Hepatic stellate cell (primary cell): ENCODE data around the gene TOP3A.

Experiments
- DNase-seq: peaks from one replicate; pipeline ENCODE4 v3.0.0; 2011; ENCODE audit warnings: low spot score

Gene TOP3A

DNA sequence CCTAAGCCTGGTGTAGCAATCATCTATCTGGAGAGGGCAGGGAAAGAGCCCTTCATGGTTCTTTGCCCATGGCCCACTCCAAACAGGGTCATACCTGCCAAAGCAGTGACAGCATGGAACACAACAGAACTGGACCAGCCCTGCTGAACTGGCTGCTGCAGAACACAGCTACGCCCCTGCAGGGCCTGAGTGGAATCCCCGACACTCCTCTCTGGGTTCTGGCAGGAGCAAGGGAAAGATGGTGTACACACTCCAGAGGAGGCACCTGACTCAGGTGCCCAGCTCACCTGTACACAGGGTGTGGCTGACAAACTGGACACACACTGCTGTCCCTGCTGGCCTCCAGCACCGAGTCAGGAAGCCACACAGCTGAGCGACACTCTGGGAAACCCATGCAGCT, 34.5 kb downstream of the TOP3A start:
- no peak for DNase-seq

DNA sequence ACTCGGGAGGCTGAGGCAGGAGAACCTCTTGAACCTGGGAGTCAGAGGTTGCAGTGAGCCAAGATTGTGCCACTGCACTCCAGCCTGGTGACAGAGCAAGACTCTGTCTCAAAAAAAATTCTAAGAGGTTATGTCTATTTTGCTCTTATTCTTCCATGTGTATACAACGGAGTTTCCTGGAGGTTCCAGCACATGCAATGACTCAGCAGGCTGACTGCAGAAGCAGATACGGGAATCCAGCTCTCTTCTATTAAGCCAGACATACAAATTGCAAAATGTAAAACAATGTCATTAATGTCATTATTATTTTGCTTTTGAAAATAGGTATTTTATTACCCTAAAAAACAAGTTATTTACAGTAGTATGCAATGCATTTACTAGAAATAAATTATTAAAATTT, 35.9 kb downstream of the TOP3A start:
- no peak for DNase-seq

GRCh38 chr17:18277076-18277475, 37.7 kb downstream of the TOP3A start:
- DNase-seq = no peak

DNA sequence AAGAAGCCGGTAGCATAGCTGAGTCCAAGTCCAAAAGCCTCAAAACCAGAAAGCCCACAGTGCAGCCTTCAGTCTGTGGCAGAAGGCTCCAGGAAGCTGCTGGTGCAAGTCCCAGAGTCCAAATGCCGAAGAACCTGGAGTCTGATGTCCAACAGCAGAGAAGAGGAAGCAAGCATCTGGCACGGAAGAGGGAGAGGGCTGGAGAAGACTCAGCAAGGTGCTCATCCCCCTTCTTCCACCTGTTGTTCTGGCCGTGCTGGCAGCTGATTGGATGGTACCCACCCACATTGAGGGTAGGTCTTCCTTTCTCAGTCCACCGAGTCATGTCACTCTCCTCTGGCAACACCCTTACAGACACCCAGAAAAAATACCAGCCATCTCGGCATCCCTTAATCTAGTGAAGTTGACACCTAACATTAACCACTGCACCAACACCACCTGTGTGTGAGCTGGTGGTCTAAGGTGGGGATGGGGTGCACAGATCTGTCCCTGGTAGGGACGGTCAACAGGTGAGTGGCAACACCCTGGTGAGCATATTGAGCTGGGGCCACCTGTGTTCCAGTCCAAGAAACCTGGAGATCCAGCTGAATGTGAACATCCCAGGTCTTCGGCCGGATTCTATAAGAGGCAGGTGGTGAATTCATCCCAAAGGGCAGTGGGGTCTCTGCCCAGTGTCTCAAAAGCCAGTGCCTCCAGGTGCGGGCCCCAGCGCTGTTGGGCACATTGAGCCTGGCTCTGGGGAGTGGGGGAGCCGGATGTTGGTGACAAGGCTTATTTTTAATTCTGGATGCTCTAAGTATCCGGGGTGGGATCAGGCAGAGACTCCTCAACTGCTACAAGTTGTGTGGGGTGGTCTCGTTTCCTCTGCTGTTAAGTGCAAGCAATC, 44.5 kb downstream of the TOP3A start:
- DNase-seq = no peak

DNA sequence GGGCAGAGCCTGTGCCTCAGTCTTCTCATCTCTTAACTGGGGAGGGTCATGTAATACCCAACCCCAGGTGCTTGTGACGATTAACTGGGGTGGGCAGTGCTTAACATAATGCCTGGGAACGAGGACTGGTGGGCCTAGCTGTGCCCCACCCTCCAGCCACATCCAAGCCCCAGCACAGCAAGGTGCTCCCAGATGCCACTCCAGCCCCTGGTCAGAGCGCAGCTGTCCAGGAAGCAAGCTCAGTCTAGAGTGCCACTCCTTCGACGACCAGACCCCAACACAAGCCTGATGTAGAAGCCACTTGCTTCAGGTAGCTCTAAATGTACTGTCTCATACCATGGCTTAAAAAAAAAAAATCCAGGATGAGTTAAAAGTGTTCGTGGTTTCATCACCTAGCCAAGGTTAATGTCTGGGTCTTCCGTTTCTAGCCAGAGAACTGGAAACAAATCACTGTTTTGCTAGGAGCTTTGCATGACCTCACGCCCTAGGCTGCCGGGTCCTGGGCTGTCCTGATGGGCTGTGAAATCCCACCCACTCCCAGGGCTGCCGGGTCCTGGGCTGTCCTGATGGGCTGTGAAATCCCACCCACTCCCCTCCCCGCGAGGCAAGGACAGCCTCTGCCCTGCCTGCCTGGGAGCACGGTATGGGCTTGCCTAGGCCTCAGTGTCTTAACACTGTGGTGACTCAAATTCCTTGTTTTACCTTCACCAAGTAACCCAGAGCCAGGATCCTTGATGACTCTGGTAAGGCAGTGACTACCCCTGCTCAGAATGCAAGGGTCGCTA, 46.7 kb downstream of the TOP3A start:
- peak; percentile 50 for DNase-seq

DNA sequence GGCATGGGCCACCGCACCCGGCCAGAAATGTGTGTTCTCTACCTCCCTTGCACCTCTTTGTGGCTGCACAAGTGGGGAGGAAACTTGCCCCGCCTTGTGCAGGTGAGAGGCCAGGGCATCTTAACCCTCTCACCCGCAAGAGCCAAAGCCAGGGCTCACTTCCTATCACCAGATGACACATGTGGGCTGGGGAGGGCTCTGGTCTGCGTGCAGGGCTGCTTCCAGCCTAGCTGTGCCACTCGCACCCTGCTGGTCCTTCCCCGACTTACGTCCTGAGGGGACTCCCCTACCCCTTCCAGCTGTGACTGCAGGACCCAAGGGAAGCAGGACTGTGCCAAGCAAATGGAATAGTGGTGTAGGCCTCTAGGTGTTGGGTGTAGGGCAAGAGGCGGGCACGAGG, 47.4 kb downstream of the TOP3A start:
- no peak for DNase-seq

- no peak for DNase-seq
Measured at GRCh38 chr17:18263885-18264682, 50.7 kb downstream of the TOP3A start.

GRCh38 chr17:18262641-18263040, 52.2 kb downstream of the TOP3A start:
- no peak for DNase-seq

- DNase-seq = no peak
Measured at GRCh38 chr17:18262111-18262510, 52.7 kb downstream of the TOP3A start.

- no peak for DNase-seq
Measured at GRCh38 chr17:18261659-18262058, 53.1 kb downstream of the TOP3A start.

DNA sequence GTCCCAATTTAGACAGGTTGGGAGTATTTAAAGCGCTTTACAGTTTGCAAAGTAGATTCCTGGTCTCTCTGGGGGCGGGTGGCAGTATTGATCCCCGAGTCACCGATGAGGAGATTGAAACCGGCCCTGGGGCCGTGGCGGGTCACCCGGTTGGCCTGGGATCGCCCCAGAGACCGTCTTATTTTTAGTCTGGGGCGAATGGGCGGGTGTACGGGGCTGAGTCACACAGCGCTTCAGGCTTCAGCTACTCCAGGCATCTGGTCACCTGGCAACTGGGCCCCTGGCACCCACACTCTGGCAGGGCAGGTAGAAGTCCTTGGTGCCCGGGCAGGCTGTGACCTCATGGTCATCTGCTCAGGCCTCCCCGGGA, 53.7 kb downstream of the TOP3A start:
- peak; percentile 81 for DNase-seq

DNA sequence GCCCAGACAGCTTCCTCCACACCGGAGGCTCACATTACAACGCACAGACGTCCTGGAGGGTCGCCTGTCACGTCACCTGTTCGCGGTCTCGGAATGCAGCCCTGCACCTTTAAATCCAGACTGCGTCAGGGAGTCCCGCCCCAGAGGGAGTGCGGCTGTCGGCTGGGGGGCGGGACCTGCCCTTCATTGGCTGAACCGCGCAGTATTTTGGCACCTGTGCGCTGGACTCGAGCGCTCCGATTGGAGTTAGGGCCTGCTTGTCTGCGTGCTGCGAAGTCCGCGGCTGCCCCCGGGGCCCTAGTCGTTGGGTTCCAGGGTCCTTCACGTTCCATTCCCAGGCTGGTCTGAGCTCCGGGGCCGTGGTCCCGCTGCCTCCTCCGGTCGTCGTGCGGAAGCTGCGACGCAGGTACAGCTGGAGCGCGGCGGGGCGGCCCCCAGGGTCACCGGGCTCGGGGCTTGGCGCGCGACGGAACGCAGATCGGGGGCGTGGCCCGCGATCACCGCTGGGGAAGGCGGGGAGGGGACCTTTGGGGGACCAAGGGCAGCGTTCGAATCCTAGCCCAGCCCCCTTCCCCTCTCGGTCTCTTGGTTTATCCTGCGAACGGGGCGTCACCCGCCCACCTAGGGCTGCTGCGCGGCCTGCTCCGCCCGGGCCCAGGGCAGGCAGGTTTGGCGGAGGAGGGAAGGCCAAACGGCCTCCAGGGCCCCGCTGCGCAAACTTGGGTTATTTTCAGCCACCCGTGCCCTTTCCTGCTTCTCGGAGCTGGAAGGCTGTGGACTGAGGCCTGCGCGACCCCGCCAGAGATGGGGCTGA, 54.3 kb downstream of the TOP3A start, which contains the start of gene MIEF2:
Gene MIEF2 (plus strand): TSS at position 331 of the 814 bp plus-strand sequence. CDS start 2,059 bp downstream, outside the sequence.
- peak; percentile 100 for DNase-seq

GRCh38 chr17:18259621-18260331, 55.0 kb downstream of the TOP3A start:
- no peak for DNase-seq

- DNase-seq = peak; percentile 81
Measured at GRCh38 chr17:18258356-18259038, 56.3 kb downstream of the TOP3A start, which contains the start of gene FLII. Gene FLII (minus strand): TSS chr17:18258738. CDS start chr17:18258690, 48 bp downstream.

DNA sequence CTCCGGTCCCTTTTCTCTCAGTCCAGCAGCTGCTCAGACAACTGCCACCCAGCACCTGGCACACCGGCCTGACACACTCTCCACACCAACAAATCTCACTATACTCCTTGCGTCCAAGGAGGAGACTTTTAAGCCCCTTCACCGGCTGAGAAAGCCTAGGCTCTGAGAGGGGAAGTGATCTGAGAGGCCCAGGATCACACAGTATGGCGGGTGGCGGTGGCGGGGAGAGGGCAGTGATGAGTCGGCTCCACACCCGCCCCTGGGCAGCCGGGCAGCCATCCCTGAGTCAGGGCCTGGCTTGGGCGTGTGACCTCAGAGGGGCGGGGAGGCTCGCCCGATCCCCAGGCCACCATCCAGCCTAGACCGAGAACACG, 56.8 kb downstream of the TOP3A start:
- peak; percentile 93 for DNase-seq

DNA sequence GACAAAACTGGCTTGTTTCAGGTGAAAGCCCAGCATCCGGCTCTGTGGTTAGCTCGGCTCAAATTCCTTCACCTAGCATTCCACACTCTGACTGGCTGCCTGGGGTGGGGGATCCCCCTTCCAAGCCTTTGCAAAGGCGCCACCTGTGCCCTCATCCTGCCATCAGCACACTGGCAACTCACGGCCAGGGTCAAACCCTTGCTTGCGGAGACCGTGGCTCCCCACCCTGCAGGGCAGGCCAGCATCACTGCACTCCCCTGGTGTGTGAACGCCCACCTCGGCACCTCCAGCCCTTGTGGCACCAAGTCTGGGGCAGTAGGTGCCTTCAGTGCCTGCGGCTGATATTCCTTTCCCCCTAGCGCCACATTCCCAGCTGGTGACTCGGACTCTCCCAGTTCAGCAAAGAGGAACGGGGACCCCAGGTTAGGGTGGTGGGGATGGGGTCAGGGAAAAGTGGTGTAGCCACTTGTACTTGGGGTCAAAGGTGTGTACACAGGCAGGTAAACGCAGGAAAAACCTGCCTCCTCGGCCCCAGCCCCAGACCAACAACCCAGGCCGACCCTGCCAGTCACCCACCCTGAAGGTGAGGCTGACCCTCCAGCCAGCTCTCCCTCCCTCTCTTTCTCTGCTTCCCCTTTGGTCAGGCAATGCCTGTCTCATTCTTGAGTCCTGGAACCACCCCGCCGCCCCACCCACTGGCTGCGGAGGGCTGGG, 57.4 kb downstream of the TOP3A start:
- DNase-seq = peak; percentile 81

DNA sequence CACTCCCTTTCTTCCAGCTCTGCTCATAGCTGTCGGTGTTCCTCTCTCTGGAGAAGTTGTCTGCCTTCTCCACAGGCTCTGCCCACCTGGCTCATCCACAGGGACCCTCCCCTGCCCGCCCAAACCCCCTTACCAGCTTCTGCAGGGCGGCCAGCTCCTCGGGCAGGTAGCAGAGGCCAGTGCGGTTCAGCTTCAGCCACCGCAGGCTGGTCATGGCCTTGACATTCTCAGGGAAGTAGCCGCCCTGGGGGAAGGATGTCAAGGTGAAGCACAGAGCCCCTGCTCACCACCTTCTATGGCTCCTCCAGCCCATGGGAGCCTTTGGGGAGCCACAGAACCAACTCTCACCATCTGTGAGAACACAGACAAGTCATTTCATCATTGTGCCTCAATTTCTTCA, 58.0 kb downstream of the TOP3A start:
- DNase-seq = no peak

- no peak for DNase-seq
Measured at GRCh38 chr17:18256351-18256750, 58.4 kb downstream of the TOP3A start.

- no peak for DNase-seq
Measured at GRCh38 chr17:18254888-18255649, 59.7 kb downstream of the TOP3A start.
